ENCODE data around the gene ABL1.

The ABL1 gene

DNA sequence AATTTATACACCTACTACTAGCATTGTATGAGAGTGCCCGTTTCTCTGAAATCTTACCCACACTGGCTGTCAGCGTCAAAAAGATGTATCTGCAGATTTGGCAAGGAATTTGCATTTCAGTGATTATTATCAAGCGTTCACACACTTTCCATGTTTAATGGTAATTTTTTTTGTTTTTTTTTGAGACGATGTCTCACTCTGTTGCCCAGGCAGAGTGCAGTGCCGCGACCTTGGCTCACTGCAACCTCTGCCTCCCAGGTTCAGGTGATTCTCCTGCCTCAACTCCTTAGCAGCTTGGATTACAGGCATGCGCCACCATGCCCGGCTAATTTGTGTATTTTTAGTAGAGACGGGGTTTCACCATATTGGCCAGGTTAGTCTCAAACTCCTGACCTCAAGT, 14.3 kb downstream of the ABL1 start:
- DNase-seq (ENCODE audit: low spot score) = no peak

DNA sequence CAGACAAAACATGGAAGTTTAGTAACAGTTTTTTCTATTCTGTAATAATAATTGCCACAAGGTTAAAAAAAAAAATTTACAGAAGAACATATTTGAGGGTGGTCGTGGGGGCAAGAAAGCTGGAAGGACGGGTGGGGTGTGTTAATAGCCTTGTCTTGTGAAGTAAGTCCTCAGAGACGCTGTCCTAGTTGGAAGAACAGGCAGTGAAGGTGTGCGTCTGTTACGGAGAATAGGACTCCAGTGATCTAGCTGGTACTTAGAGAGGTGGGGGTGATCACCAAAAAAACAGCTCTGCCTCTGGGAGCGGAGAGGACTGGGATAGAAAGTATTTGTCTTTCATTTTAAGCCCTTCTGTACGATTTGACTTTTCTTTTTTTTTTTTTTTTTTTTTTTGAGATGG, 17.7 kb downstream of the ABL1 start:
- no peak for DNase-seq (ENCODE audit: low spot score)

DNA sequence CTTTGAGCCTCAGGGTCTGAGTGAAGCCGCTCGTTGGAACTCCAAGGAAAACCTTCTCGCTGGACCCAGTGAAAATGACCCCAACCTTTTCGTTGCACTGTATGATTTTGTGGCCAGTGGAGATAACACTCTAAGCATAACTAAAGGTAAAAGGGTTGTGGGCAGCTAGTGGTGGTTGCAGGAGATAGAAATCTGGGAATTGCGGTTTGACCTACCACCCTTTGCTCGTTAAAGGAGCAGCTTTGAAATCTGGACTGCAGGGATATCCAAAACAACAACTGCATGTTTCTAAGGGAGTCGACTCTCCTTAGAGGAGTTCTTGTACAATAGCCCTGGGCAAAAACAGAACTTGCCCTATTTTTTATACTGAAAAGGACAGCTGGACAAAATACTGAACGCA, 19.0 kb downstream of the ABL1 start:
- no peak for DNase-seq (ENCODE audit: low spot score)

DNA sequence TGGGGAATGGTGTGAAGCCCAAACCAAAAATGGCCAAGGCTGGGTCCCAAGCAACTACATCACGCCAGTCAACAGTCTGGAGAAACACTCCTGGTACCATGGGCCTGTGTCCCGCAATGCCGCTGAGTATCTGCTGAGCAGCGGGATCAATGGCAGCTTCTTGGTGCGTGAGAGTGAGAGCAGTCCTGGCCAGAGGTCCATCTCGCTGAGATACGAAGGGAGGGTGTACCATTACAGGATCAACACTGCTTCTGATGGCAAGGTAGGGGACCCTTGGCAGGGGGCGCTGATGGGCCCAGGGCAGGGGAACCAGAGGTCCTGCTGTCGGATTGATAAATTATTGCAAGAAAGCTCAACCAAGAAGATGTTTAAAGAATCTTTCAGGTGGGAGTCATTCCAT, 19.8 kb downstream of the ABL1 start:
- DNase-seq (ENCODE audit: low spot score) = no peak

DNA sequence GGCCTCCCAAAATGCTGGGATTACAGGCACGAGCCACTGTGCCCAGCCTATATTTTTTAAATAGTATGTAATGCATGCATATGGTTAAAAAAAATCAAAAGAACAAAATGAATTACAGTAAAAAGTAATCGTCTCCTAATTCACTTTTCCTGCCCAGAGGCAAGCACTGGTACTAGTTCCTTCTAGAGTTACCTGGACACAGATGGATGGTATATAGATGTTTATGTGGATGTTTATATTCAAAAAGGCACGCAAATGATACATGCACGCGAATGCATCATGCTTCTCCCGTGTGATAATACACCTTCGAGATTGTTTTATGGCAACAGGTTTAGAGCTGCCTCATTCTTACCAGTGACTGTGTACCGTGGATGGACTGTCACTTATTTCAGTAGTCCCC, 21.4 kb downstream of the ABL1 start:
- no peak for DNase-seq (ENCODE audit: low spot score)

DNA sequence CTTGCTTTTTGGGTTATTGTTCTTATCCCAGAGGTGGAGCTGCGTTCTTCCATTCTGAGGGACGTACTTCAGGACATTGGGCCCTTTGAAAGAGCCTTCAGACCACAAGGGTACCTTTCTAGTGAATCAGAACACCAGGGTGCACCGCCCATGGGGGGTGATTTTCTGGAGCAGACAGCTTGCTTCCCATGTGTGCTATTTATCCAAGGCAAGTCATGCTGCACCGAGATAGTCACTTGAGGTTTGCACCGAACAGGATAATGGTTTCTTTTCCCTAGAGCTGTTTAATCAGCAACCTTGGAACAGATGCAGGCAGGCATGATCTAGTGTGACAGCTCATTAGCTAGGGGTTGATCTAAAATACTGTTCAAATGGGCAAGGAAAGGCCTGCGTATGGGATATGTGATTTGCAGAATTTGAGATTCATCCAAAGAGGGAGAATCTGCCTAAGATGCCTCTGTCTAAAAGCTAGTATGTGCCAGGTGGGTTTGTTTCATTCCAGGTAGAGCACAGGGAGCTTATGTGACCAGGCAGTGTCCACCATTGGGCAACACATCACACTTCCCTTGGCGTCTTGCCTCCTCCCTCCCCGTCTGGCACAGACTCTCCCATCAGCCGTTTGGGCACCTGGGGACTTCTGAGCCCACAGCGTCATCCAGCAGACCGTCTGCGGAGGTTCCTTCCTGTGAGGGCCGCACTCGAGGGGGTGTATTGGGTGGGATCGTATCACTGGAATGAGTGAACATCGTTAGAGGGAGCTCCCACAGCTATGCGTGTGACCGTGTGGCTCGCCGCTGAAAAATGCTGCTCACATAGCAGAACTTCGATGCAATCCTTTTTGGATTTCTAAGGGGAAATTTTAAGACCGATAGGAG, 23.0 kb downstream of the ABL1 start:
- peak; percentile 75 for DNase-seq (ENCODE audit: low spot score)

DNA sequence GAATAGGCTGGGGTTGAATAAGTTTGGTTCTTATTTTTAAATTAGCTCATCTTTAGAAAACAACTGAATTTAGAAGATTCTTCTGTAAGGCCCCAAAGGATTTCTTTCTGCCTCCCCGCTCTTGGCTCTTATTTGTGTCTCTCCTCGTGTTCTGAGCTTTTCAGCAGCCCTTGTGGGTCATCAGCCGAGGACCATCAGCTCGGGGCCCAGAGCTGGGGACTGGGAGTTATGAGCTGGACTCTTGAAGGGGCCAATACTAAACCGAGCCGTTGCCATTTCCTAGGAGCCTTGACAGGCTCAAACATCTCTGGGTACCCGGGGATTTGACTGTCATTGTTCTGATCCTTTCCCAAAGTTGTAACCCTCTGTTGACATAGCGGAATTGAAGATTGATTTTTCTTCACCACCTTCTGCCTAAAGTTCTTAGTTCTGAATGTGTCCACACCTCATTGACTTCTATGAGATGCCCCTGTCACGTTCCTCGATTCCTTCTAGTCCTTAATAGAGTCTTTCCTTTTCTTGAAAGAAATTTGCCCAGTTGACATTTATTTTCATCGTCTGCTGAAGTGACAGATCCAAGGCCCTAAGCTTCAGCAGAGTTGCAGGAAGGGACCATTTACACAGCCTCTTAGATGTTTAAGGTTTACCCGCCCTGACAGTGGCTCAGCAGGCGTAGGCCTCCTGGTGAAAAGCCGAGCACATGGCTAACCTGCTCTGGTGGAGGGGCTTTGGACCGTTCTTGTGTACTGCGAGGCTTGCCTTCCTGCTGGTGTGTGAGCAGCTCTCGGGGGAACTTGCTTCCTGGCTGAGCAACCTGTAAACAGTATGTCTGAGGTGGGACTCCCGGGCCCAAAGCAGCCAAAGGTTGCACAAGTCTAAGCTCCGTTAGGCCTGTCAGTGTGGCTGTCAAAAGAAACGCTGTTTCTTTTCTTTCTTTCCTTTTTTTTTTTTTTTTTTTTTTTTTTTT, 24.0 kb downstream of the ABL1 start:
- DNase-seq (ENCODE audit: low spot score) = no peak

DNA sequence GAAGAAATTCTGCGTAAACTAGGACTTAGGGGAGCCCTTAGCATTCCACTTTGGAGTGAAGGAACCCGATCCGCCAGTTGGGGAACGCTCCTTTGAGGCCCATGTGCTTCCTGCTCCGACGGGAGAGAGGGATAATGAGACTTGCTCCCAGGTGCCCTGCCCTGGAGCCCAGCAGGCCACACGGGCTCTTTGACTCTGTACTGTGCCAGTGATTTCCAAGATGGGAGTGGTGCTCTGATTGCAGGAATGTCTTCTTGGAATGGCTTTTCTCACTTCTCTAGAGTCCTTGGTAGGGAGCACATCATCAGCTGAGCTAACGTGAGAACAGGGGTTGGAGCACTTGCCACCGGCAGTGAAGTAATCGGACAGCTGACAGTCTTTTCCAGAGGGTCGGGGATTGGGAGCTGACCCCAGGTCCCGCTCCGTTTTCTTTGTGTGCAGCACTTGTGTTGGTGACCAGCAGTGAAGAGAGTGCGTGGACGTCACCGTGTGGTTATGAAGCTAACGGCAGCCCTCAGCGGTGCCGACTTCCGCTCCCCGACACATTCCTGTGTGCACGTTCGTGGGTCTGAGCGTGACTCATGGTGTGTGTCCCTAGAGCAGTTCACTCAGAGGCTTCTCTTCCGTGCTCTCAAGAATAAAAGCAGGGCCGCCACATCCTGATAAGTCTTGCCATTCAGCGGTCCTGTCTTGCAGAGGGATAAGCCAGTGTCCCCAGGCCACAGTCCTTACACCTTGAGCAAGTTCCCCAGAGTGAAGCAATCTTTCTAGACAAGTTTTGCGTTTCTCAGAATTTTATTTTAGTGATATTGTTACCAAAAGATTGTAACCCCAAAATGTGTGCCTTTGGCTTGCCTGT, 25.6 kb downstream of the ABL1 start:
- peak; percentile 93 for DNase-seq (ENCODE audit: low spot score)

DNA sequence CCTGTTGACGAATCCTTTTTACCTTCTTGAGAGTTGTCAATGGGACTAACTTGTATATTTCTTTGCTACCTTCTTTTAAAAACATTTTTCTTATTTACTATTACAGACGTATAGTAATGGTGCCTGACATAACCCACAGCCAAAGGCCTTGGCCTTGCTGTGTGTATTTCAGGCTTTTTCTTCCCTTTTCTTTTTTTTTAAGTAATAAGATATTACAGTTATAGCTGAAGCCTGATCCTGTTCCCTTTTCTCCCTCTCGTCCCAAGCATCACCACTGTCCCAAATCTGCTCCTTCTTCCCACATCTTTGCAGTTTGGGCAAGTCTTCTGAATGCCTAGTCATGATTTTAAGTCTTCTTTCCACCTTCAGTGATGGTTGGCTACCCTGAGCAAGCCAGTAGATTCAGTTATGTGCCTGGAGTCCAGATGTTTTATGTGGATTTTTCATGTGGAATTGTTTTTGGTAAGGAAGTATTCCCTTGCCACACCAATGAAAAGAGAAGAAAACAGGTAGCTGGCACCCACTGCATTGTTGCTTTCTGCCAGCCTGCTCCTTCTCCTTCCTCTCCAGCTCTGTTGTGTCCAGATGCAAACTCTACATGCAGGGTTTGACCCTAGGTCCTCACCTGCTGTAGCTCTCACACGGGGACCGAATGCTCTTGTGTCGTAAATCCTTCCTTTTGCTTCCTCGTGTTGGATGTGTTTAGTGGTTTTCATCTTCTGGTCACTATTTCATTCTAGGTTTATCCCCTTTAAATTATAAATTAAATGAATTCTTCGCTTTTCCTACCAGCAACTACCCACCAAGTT, 26.5 kb downstream of the ABL1 start:
- DNase-seq (ENCODE audit: low spot score) = no peak

DNA sequence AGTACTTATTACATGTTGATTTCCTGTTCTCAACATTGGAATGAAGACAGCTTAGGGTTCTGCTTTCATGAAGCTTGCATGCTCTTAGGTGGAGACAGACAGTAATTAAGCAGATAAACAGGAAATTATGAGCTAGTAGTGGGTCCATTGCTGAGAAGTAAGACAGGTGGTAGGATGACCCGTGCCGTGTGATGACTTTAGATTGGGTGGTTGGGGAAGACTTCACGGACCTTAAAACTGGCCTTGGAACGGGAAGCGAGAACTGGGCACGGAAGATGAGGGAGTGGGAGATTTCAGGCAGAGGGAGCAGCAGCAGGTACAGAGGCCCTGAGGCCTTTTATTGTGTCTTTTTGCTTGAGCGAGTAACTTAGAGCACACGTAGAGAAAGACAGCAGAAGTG, 27.2 kb downstream of the ABL1 start:
- DNase-seq (ENCODE audit: low spot score) = no peak

DNA sequence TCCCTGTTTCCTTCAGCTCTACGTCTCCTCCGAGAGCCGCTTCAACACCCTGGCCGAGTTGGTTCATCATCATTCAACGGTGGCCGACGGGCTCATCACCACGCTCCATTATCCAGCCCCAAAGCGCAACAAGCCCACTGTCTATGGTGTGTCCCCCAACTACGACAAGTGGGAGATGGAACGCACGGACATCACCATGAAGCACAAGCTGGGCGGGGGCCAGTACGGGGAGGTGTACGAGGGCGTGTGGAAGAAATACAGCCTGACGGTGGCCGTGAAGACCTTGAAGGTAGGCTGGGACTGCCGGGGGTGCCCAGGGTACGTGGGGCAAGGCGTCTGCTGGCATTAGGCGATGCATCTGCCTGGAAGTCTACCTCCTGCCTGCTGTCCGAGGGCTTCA, 27.7 kb downstream of the ABL1 start:
- no peak for DNase-seq (ENCODE audit: low spot score)

DNA sequence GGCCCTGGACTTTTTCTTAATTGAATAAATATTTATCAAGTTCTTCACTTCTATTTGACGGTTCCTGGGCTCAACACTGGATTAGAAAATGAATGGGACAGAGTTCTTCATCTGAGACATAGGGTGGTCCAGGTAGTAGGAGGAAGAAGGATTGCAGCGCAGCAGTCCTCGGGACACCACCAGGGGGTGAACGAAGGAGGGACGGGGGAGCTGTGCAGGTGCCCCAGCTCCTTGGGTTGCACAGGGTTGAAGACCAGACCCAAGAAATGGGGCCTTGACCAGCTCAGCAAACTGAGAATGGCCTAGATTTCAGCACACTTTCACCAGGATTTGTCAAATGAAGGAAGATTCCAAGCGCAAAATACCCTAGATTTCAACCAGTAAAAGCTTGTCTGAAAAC, 29.5 kb downstream of the ABL1 start:
- no peak for DNase-seq (ENCODE audit: low spot score)

DNA sequence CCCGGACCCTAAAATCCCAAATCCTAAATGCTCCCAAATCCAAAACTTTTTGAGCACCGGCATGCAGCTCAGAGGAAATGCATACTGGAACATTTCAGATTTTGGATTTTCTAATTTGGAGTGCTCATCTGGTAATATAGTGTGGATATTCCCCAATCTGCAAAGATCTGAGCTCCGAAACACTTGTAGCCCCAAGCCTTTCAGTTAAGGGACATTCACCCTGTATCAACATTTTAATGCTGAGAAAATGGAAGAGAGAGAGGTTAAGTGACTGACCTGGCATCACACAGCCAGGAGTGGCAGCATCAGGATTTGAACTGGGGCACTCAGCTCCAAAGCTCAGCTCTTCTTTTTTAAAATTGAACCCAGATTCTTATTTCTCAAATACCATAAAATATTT, 30.9 kb downstream of the ABL1 start:
- DNase-seq (ENCODE audit: low spot score) = no peak

DNA sequence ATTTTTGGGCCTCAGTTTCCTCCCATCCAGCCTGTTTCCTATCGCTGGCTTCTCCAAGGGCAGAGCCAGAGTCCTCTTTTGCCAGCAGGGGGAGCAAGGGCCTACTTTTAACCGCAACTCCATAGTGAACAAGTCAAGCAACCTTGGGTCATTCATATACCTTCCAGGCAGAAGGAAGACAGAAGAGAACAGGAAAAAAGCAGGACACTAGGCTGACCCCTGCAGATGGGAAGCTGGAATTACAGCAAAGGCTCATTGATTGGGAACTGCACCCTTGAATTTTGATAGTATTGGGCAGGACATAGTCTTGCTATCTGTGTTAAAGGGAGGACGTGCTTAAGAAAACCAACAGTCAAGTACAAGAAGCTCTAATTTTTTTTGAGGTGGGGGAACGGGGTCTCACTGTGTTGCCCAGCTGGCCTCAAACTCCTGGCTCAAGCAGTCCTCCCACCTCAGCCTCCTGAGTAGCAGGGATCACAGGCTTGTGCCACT, 31.5 kb downstream of the ABL1 start:
- DNase-seq (ENCODE audit: low spot score) = peak; percentile 75

DNA sequence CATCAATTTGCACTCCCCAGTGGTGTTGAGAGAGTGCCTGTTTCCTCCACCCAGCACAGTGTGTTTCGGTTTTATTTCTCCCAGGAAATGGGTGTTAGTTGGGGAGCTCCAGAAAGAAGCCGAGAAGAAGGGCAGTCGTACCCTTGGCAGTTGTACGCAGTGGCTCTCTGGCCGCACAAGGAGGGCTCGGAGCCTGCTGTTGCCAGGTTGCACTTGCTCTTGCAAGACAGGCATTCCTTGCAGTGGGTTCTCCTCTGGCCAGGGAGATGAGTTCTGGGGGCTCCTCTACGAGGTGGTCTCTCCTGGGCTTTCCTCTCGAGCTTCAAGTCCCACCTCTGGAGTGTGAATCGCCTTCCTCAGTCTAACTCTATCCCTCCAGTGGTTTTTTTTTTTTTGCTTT, 32.5 kb downstream of the ABL1 start:
- no peak for DNase-seq (ENCODE audit: low spot score)

DNA sequence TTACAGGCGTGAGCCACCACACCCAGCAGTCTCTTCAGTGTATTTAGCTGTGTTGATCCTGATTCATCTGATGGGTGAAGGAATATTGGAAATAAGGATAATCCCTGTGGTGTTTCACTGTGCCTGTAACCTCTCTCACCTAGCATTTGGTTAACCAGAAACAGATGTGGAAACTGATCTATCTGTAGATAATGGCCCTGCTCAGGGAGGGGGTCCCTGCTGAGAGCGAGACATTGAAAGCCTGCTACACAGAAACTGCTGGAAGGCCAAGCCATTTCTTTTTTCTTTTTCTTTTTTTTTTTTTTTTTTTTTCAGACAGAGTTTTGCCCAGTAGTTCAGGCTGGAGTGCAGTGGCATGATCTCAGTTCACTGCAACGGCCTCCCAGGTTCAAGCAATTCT, 33.2 kb downstream of the ABL1 start:
- no peak for DNase-seq (ENCODE audit: low spot score)

DNA sequence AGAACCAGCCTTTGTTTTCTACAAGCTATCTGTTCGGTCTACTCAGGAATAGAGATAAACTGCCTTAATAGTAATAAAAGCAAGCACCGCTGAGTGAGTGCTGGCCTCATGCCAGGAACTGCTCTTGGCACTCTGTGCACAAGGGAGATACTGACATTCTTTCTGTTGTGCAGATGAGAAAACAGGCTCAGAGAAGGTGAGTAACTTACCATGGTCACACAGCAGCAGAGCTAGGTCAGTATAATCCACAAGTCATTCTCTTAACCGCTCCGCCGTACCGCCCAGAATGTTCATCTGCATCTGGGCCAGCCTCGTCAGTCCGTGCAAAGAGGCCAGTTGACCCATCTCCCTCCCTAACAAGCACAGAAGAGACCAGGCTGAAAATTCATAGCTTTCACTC, 34.2 kb downstream of the ABL1 start:
- no peak for DNase-seq (ENCODE audit: low spot score)

DNA sequence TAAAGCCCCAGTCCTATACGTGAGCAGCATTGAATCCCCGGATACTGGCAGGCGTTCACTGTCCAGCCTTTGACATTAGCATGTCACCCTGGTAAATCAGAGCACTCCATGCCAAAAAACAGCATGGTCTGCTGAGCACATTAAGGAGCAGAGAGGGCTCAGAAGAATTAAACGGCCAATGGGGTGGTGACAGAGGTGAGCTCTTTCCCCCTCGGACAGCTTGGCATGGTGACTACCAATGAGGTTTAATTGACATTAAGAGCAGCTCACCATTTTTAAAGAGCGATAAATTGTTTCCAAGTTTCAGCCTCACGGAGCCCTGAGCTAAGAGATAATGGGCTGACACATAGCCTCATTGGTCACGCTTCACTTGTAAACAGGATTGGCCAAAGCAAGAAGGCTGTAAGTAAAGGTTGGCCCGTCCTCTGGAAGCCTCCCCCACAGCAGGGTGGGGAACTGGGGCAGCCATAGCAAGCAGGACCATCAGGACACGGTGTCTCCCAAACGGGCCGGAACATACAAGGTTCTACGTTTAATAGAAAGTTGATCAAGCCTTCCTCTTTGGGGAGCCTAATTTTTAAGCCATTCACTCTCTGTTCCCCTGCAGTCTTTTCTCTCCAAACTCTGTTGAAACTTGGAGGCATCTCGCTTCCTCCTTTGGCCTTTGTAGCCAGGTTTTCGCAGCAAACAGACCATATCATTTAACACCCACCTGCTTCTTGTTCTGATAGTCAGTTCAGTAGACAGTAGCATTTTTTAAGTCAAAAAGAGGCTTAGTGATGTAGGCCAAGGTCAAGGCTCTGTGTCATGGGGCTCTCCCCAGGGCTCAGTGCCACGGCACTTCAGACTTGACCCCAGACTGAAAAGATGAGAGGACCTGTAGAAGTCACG, 35.7 kb downstream of the ABL1 start:
- DNase-seq (ENCODE audit: low spot score) = no peak

DNA sequence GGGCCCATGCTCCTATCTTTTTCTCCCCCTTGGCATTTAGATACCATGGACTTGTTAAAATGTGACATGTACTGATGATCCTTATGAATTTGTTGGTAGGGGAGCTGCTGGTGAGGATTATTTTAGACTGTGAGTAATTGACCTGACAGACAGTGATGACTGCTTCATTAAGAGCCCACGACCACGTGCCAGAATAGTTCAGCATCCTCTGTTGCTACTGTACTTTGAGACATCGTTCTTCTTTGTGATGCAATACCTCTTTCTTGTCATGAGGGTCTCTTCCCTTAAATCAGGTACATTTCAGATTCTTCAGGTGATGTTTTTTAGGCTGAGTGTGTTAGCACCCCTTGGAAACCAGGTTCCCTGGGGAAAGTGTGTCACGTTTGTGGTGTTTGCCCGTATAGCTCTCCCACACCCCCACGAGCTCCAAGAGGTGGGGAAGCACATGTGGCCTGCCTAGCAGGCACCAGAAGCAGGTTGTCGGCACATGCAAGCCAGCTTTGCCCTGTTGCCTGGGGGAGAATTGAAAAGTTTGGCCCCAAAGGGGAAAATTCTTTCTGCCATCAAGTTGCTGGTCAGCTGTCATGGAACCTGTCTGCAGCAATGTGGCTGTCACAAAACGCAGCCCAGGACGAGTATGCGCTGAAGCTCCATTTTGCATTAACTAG, 36.5 kb downstream of the ABL1 start:
- DNase-seq (ENCODE audit: low spot score) = no peak

DNA sequence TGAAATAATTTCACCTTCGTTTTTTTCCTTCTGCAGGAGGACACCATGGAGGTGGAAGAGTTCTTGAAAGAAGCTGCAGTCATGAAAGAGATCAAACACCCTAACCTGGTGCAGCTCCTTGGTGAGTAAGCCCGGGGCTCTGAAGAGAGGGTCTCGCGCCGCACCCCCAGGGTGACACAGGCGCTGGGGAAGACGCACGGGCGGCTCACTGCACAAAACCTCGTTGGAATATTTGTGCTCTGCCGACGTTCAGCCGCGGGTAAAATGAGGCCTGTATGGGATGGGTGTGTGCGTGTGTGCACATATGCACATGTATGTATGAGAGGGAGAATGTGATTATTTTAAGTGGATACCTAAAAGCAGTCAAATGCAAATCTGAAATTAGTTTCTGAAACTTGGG, 37.0 kb downstream of the ABL1 start:
- no peak for DNase-seq (ENCODE audit: low spot score)
